GM19467 (cell line): ENCODE data around the gene CLCN2.
"Not testable (repeated sequence)": the region's sequence is repeated elsewhere in the genome, so short reads cannot be mapped to it uniquely, and the experiment has no call there.

Experiments used
- ATAC-seq: cut with Tn5 transposase; IDR thresholded peaks from one replicate; pipeline ENCODE4 v1.9.1; 2021; ENCODE audit warnings: mild to moderate bottlenecking, moderate library complexity; ENCODE audit not compliant: unreplicated experiment

The CLCN2 gene

GRCh38 chr3:184347321-184348056, 13.9 kb downstream of the CLCN2 start:
- no peak for ATAC-seq

GRCh38 chr3:184346480-184347190, 14.8 kb downstream of the CLCN2 start:
- ATAC-seq: no peak

- ATAC-seq: no peak
Observed at GRCh38 chr3:184345317-184346144, 15.9 kb downstream of the CLCN2 start.

GRCh38 chr3:184344579-184345316, 16.7 kb downstream of the CLCN2 start:
- no peak for ATAC-seq

GRCh38 chr3:184343200-184343876, 18.1 kb downstream of the CLCN2 start:
- ATAC-seq: no peak

GRCh38 chr3:184341925-184342324, 19.5 kb downstream of the CLCN2 start:
- ATAC-seq: no peak

GRCh38 chr3:184339451-184340135, 21.8 kb downstream of the CLCN2 start:
- ATAC-seq: not testable (repeated sequence)

- no peak for ATAC-seq
Observed at GRCh38 chr3:184339001-184339400, 22.4 kb downstream of the CLCN2 start.

GRCh38 chr3:184338511-184338945, 22.9 kb downstream of the CLCN2 start:
- ATAC-seq: no peak

- ATAC-seq: no peak
Observed at GRCh38 chr3:184337981-184338380, 23.4 kb downstream of the CLCN2 start.

GRCh38 chr3:184337399-184337714, 24.0 kb downstream of the CLCN2 start, which contains the start of gene FAM131A:
TSS of gene FAM131A (plus strand) at chr3:184337600. CDS start at chr3:184337631, 31 bp downstream.
- no peak for ATAC-seq

GRCh38 chr3:184336547-184337398, 24.6 kb downstream of the CLCN2 start:
- no peak for ATAC-seq

- ATAC-seq: peak; percentile 68
Observed at GRCh38 chr3:184335661-184336546, 25.5 kb downstream of the CLCN2 start.

- no peak for ATAC-seq
Observed at GRCh38 chr3:184335291-184335660, 26.1 kb downstream of the CLCN2 start.

- no peak for ATAC-seq
Observed at GRCh38 chr3:184334470-184335158, 26.8 kb downstream of the CLCN2 start.

GRCh38 chr3:184333700-184334099, 27.7 kb downstream of the CLCN2 start:
- ATAC-seq: no peak

- no peak for ATAC-seq
Observed at GRCh38 chr3:184333190-184333589, 28.2 kb downstream of the CLCN2 start.
